Fibroblast of lung (primary cell): Measurements from ENCODE around the gene RAB3IP.

Source experiments
- CTCF ChIP-seq, 2 donors: IDR thresholded peaks in 1 of 2; conservative IDR thresholded peaks in 1 of 2; 1 replicate in 1 of 2; 2 replicates in 1 of 2; pipeline ENCODE4 v1.5.1; 2011 to 2012; ENCODE audit warnings: low read length in 2 of 2, control low read depth in 1 of 2, inconsistent platforms in 1 of 2, low read depth in 1 of 2, mild to moderate bottlenecking in 1 of 2
- EZH2 ChIP-seq: IDR thresholded peaks from 2 replicates; pipeline ENCODE4 v1.5.1; 2012; ENCODE audit warnings: low read length, control low read depth, mild to moderate bottlenecking; ENCODE audit errors: missing control alignments

GRCh38 chr12:69703146-69703642 is 35.5 kb upstream of the RAB3IP start:
- no peak for TF ChIP-seq CTCF (conservative IDR thresholded peaks at IDR 0.05 in 1 of 2, IDR thresholded peaks at IDR 0.05 in 1 of 2; ENCODE audit: low read depth in 1 of 2, low read length in 2 of 2)
- no peak for TF ChIP-seq EZH2
